Colonic mucosa (tissue), 4 donors: ENCODE measurements around the gene CMKLR1. TPM values are rescaled to one million over a fixed set of nuclear protein-coding genes. Genes with fewer than 3 reads are reported as not detected.

Experiments used
- DNase-seq: peaks from one replicate; pipeline ENCODE4 v3.0.0-alpha.2; 2020
- H3K27ac ChIP-seq: fragments of 200-600 bp; one replicate; pipeline ENCODE4 v1.8.0; 2021
- H3K27me3 ChIP-seq: fragments of 200-600 bp; one replicate; pipeline ENCODE4 v1.8.0; 2021
- H3K36me3 ChIP-seq: fragments of 200-600 bp; one replicate; pipeline ENCODE4 v1.8.0; 2021
- H3K4me1 ChIP-seq: fragments of 200-600 bp; one replicate; pipeline ENCODE4 v1.8.0; 2021; ENCODE audit warnings: mild to moderate bottlenecking
- H3K4me3 ChIP-seq: fragments of 200-600 bp; one replicate; pipeline ENCODE4 v1.8.0; 2021
- H3K9ac ChIP-seq, 2 donors: one replicate each; pipeline ENCODE4 v1.7.0; 2013; ENCODE audit warnings: control low read depth in 2 of 2, low read depth in 2 of 2, low read length in 2 of 2
- H3K9me3 ChIP-seq: fragments of 200-600 bp; one replicate; pipeline ENCODE4 v1.8.0; 2021
- CTCF ChIP-seq: fragments of 200-600 bp; IDR thresholded peaks from one replicate; pipeline ENCODE4 v1.8.0; 2022; ENCODE audit warnings: antibody characterized with exemption, mild to moderate bottlenecking
- intact Hi-C: fragments of 100-400 bp; cut with DNase I; formaldehyde crosslinking; loops from one replicate; pipeline ENCODE4 v1.14.1; 2022
- total RNA-seq, 2 donors: library from RNA; stranded (reverse); fragmentation: NEBNext Ultra II Directional in 1 of 2; extraction: Animal tissue kit (Norgen Biotek cat#: 25700) in 1 of 2; gene quantifications; one replicate each; pipeline ENCODE4 v1.2.1, GENCODE V29; 2021
- donor health status: healthy.
- donor health status: DM: no; HTN: no; CAD: no.
- donor health status: DM: no; HTN: no; CAD: no.

The CMKLR1 gene
- total RNA-seq, 2 donors from 2014 or later, result 3.0 to 4.9 TPM

GRCh38 chr12:108317308-108318234 lies 21.5 kb downstream of the CMKLR1 start:
- Histone ChIP-seq H3K27ac (no peak overlapping the region), H3K36me3 (no peaks in the 10 kb centered on the region), H3K27me3 (no peaks in the 10 kb centered on the region), H3K9me3 (no peaks in the 10 kb centered on the region), H3K9ac (no peak overlapping the region), H3K4me3 (no peak overlapping the region), H3K4me1 (no peaks in the 10 kb centered on the region)
- no peak for TF ChIP-seq CTCF
- intact Hi-C loops, result no loop called here
- DNase-seq, result no peak

- no peak for TF ChIP-seq CTCF
- intact Hi-C loops, result no loop called here
- Histone ChIP-seq H3K36me3 (no peaks in the 10 kb centered on the region), H3K9me3 (no peaks in the 10 kb centered on the region), H3K9ac (no peak overlapping the region), H3K4me3 (no peak overlapping the region), H3K27me3 (no peaks in the 10 kb centered on the region), H3K4me1 (no peaks in the 10 kb centered on the region), H3K27ac (no peak overlapping the region)
- DNase-seq, result no peak
These were observed 22.7 kb downstream of the CMKLR1 start for GRCh38 chr12:108316176-108317086.

- Histone ChIP-seq H3K4me1 (no peaks in the 10 kb centered on the region), H3K27me3 (no peaks in the 10 kb centered on the region), H3K27ac (peak overlapping the region; percentile 7), H3K9ac (no peak overlapping the region), H3K36me3 (no peaks in the 10 kb centered on the region), H3K9me3 (no peaks in the 10 kb centered on the region), H3K4me3 (no peak overlapping the region)
- no peak for TF ChIP-seq CTCF
- DNase-seq, result no peak
- intact Hi-C loops, result no loop called here
These were observed 23.5 kb downstream of the CMKLR1 start for GRCh38 chr12:108315486-108316105.

- DNase-seq, result no peak
- Histone ChIP-seq H3K9ac (peak overlapping the region in 1 of 2 donors; percentile 18), H3K27me3 (no peaks in the 10 kb centered on the region), H3K9me3 (no peaks in the 10 kb centered on the region), H3K36me3 (no peaks in the 10 kb centered on the region), H3K27ac (peak overlapping the region; percentile 19), H3K4me1 (no peaks in the 10 kb centered on the region), H3K4me3 (no peak overlapping the region)
- intact Hi-C loops, result no loop called here
- TF ChIP-seq CTCF, result no peak
These were observed 25.3 kb downstream of the CMKLR1 start for GRCh38 chr12:108313606-108314351.

GRCh38 chr12:108313241-108313605 lies 25.9 kb downstream of the CMKLR1 start:
- no peaks in the 10 kb centered on the region for H3K4me1 ChIP-seq
- DNase-seq, result no peak

More at GRCh38 chr12:108313241-108313605, 25.9 kb downstream of the CMKLR1 start:
- Histone ChIP-seq H3K9ac (no peak overlapping the region), H3K27me3 (no peaks in the 10 kb centered on the region), H3K9me3 (no peaks in the 10 kb centered on the region), H3K27ac (peak overlapping the region; percentile 19), H3K4me3 (no peak overlapping the region), H3K36me3 (no peaks in the 10 kb centered on the region)
- TF ChIP-seq CTCF, result no peak
- intact Hi-C loops, result no loop called here
